GM21526 (cell line): ENCODE measurements around the gene ARHGEF37.
"Not testable (repeated sequence)": the region's sequence is repeated elsewhere in the genome, so short reads cannot be mapped to it uniquely, and the experiment has no call there.

ENCODE experiments used
- ATAC-seq: cut with Tn5 transposase; IDR thresholded peaks from one replicate; pipeline ENCODE4 v1.9.1; 2021; ENCODE audit warnings: moderate library complexity; ENCODE audit not compliant: unreplicated experiment, low FRiP score

Gene ARHGEF37, protein sequence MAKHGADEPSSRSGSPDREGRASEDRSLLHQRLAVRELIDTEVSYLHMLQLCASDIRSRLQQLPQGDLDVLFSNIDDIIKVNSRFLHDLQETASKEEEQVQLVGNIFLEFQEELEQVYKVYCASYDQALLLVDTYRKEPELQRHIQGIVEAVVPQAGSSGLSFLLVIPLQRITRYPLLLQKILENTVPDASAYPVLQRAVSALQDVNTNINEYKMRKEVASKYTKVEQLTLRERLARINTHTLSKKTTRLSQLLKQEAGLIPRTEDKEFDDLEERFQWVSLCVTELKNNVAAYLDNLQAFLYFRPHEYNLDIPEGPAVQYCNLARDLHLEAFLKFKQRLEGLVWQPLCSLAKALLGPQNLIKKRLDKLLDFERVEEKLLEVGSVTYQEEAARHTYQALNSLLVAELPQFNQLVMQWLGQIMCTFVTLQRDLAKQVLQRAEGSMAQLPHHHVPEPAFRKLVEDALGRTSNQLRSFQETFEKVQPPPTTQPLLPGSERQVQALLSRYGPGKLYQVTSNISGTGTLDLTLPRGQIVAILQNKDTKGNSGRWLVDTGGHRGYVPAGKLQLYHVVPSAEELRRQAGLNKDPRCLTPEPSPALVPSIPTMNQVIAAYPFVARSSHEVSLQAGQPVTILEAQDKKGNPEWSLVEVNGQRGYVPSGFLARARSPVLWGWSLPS

GRCh38 chr5:149581192-149581861 lies at the start of gene ARHGEF37:
TSS of gene ARHGEF37 (plus strand) at chr5:149581498. CDS start at chr5:149597770, 16,272 bp downstream.
- no peak for ATAC-seq

DNA sequence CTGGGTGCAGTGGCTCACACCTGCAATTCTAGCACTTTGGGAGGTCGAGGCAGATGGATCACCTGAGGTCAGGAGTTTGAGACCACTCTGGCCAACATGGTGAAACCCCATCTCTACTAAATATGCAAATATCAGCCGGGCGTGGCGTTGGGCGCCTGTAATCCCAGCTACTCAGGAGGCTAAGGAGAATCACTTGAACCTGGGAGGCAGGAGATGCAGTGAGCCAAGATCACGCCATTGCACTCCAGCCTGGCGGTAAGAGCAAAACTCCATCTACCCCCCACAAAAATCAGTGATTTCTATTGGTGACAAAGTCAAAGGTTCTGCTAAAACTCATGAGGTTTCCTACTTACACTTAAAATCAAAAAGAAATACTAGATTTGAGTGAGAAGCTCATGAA lies 48.9 kb upstream of the ARHGEF37 start:
- no peak for ATAC-seq

- not testable (repeated sequence) for ATAC-seq
Measured at GRCh38 chr5:149535787-149536186, 45.5 kb upstream of the ARHGEF37 start.

- ATAC-seq, result no peak
Measured at GRCh38 chr5:149537374-149537975, 43.8 kb upstream of the ARHGEF37 start.

- no peak for ATAC-seq
Measured at GRCh38 chr5:149540089-149540488, 41.2 kb upstream of the ARHGEF37 start.

- ATAC-seq, result no peak
Measured at GRCh38 chr5:149541893-149542292, 39.4 kb upstream of the ARHGEF37 start.

- ATAC-seq, result no peak
Measured at GRCh38 chr5:149543361-149544027, 37.8 kb upstream of the ARHGEF37 start.

DNA sequence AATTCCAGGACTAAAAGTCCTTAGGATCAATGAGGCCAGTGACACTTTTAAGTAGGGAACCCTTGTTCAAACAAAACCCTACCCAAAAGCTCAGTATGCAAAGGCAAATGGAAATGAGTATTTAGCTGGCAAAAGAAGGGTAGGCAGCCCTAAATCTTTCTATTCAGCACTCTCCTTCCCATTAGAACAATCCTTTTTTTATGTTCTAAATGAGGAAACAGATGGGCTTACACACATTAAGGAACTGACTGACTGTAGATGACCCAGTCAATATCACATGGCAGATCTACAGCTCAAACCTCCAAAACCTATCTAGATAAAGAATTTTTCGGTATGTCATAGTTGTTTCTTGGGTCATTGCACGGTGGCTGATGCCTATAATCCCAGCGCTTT lies 37.3 kb upstream of the ARHGEF37 start:
- ATAC-seq, result no peak

DNA sequence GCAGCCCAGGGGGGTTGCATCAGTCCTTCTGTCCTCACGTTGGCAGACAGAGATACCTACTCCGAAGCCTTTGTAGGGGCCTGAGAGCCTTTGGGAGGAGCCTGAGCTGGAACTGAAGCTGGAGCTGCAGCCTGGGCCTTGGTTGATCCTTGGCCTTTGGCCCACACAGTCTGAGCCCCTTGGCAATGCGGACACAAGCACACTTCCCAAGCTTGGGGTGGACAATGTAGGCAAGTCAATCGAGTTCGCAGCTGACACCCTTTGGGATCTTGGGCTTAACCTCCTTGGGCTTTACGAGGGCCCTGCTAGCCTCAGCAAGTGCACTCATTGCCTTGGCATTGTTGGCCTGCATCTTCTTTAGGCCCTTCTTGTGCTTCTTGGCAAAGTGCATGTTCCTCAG lies 36.0 kb upstream of the ARHGEF37 start:
- no peak for ATAC-seq

GRCh38 chr5:149546974-149547373 lies 34.3 kb upstream of the ARHGEF37 start:
- ATAC-seq, result no peak

DNA sequence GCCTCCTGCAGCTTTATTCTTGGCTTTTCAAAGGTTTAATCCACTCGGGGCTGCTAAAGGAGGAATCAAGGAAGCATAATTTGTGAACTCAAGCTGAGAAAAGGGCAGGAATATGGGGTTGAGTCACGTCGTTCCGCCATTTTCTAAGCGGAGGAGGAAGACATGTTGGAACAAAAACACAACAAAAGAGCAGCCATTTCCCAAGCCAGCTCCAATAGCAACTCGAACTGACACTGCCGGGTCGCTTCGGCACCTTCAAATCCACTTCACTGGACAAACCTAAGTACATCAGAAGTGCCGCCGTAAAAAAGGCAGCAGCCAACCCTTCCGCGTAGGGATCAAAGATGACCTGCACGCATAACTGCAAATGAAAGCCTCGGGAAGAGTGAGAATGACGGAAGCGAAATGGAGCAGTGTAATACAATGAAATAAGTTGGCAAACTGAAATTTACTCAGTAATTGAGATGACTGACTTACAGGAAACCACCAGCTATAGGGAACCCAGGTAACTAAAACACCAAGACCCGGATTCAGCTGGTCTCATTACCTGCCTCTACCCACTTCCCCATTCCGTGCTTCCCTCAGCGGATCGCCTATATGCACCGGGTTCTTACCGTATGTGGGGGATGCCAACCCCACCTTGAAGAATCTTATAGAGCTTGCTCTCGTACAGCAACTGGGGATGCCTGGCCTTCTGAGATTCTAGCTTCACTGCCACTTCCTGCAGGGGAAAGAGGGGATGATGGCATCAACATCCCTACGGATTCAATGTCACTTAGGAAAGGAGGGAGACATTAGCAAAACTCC lies 31.6 kb upstream of the ARHGEF37 start:
- ATAC-seq, result peak; percentile 43

- ATAC-seq, result no peak
Measured at GRCh38 chr5:149550268-149550583, 31.1 kb upstream of the ARHGEF37 start.

DNA sequence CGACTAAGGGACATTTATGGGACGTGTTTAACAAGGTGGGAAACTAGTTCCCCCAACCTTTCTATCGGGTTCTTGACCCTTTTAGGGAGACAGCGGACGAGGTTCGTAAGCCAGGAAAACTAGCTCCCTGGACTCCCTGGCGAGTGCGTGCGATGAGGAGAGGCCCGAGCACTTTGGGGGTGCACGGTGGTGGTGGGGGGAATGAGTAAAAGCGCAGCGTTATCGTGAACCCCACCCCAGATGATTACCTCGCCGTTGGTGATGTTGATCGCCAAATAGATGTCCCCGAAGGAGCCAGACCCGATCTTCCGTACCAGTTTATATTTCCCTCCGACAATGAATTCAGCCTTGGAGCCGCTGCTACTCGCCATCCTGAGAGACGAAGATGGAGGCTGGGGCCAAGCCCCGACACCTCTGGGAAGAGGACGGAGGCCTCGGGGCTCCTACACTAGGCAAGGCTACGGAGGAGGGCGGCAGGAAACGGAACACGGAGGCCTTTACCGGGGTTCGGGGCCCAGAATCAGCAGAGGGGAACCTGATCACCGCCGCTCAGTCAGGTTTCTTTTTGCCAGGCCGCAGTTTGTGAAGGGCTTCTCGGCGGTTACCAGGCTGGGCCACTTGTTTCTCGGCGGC lies 30.6 kb upstream of the ARHGEF37 start:
- ATAC-seq, result peak; percentile 1

DNA sequence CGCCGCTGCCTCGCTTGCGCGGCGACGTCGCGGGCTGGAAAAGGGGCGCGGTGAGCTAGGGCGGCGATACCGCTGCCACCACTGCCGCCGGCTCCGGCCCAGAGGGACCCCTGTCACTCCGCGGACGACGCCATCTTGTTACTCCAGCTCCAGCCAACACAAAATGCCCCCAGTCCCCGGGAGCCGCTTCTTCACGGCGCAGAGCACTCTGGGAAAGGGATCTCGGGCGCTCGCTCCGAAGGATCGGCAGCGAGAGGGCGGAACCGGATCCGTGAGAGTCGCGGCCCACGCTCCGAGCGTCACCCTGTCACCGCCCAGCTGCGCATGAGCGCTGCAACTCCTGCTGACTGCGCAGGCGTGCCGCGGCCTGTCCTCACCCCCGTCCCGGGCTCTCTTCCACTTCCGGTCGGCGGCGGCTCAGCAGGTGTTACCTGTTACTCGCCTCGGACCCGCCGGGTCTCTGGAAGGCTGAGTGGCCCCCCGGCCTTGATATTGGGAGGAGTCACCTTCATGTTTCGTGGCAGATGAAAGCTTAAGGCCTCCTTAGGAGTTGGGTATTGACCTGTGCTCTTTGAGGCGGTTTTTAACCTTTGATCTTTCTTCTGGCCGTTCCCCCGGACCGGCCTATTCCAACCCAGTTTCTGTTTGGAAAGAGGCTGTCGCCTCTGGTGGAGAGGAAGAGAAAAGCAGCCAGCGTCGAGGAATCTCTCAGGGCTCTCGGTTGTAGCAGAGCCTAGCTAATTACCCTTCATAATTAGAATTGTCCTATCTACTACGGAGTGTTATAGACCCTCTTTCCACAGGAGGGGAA lies 29.9 kb upstream of the ARHGEF37 start, which contains the start of gene CSNK1A1:
CSNK1A1 (minus strand) TSS at position 213 of the 811 bp plus-strand sequence. CDS start 475 bp downstream, outside the sequence.
- ATAC-seq, result peak; percentile 85

DNA sequence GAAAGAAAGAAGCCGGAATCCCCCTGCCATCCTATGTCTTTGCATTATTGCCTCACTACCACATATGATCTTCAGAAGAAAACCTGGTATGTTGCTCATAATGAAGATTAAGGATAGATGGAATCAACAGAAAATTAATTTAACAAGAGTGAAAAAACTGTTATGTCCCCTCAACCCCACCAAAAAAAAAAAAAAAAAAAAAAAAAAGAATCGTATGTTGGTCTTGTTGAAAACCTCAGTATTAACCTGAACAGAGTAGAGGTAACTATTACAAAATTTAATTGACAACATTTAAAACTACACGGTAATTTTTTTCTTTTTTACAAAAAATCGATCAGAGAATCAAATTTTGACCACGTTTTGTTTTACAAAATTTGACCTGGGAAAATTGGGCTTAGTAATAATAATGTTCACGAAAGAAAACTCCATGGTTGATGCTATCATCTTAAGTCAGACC lies 29.2 kb upstream of the ARHGEF37 start:
- ATAC-seq, result no peak

GRCh38 chr5:149552553-149553160 lies 28.6 kb upstream of the ARHGEF37 start:
- ATAC-seq, result no peak

- no peak for ATAC-seq
Measured at GRCh38 chr5:149559706-149560105, 21.6 kb upstream of the ARHGEF37 start.

DNA sequence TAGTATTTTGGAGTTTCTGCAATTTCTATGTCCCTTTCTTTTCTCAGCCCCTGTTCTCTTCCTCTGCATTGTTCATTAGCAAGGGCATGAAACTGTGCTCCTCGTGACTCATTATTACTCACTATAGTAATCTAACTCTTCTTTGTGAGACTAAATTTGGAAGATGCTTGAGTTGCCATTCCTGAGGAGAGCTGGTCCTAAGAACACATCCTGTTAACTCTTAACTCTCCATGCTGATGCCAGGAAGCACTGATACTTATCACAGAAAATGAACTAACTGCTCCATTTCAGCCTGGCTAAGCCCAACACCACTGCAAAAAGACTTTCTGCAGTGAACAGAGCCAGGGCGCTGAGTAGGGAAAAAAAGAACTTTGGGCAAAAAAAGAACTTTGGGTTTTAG lies 19.4 kb upstream of the ARHGEF37 start:
- no peak for ATAC-seq
